Left lung (tissue), 10 donors: Measurements from ENCODE around the gene CEPT1. TPM values are rescaled to one million over a fixed set of nuclear protein-coding genes. Genes with fewer than 3 reads are reported as not detected.

ENCODE experiments used
- ATAC-seq: fragments of 200-7000 bp; cut with Tn5 transposase; one replicate; pipeline ENCODE4 v1.9.1; 2020; ENCODE audit warnings: moderate library complexity
- DNase-seq, 4 donors: peaks; one replicate each; pipeline ENCODE4 v3.0.0-alpha.2; 2013 to 2020
- H3K27ac ChIP-seq, 2 donors: fragments of 200-600 bp; sonication (generic) in 1 of 2; one replicate each; pipeline versions ENCODE4 v1.5.0 to v1.8.0; 2020 to 2021
- H3K27me3 ChIP-seq, 2 donors: fragments of 200-600 bp; sonication (generic) in 1 of 2; one replicate each; pipeline versions ENCODE4 v1.5.0 to v1.8.0; 2020 to 2021
- H3K36me3 ChIP-seq, 2 donors: fragments of 200-600 bp; sonication (generic) in 1 of 2; one replicate each; pipeline versions ENCODE4 v1.5.0 to v1.8.0; 2020 to 2021
- H3K4me1 ChIP-seq, 2 donors: fragments of 200-600 bp; one replicate each; pipeline ENCODE4 v1.8.0; 2021
- H3K4me3 ChIP-seq, 2 donors: fragments of 200-600 bp; sonication (generic) in 1 of 2; one replicate each; pipeline versions ENCODE4 v1.5.0 to v1.8.0; 2020 to 2021; ENCODE audit warnings: mild to moderate bottlenecking in 1 of 2
- H3K9me3 ChIP-seq, 2 donors: fragments of 200-600 bp; sonication (generic) in 1 of 2; one replicate each; pipeline versions ENCODE4 v1.5.0 to v1.8.0; 2020 to 2021
- CTCF ChIP-seq, 2 donors: fragments of 200-600 bp; sonication (generic) in 1 of 2; IDR thresholded peaks; one replicate each; pipeline versions ENCODE4 v1.5.0 to v1.8.0; 2021; ENCODE audit warnings: antibody characterized with exemption in 2 of 2
- intact Hi-C, 2 donors: fragments of 100-400 bp; cut with DNase I; formaldehyde crosslinking; loops; one replicate each; pipeline versions ENCODE4 v1.11.2 to v1.14.2; 2022
- polyA plus RNA-seq, 6 donors: library from polyadenylated mRNA; unstranded; fragments of 120-200 nt; gene quantifications; one replicate each; pipeline ENCODE4 v1.2.1, GENCODE V29; 2013; ENCODE audit not compliant: insufficient read length in 6 of 6
- total RNA-seq, 2 donors: library from RNA; stranded (reverse); fragmentation: NEBNext Ultra II Directional; extraction: Animal tissue kit (Norgen Biotek cat#: 25700); gene quantifications; one replicate each; pipeline ENCODE4 v1.2.1, GENCODE V29; 2021
- donor health status: DM: no; HTN: yes; CAD: no.
- donor health status: DM: no; HTN: no; CAD: no.

CEPT1 gene
- total and polyA plus RNA-seq, 8 donors: 40.4 to 66.3 (median 55.5) TPM

- no peak for TF ChIP-seq CTCF (IDR thresholded peaks at IDR 0.05)
- peak overlapping the region; percentile 66 to 75 for H3K4me3 ChIP-seq
- intact Hi-C loops: no loop called here
- no peaks in the 10 kb centered on the region for H3K27me3 ChIP-seq
- H3K36me3 ChIP-seq: peaks cover 0 to 10% of the 10 kb centered on the region in 2 donors
- ATAC-seq (no peak), DNase-seq (no peak)
- H3K4me1 ChIP-seq: peaks cover 27 to 82% of the 10 kb centered on the region in 2 donors
- H3K27ac ChIP-seq: peak overlapping the region; percentile 80 to 98
- no peaks in the 10 kb centered on the region for H3K9me3 ChIP-seq
These were observed 62.9 kb downstream of the CEPT1 start for GRCh38 chr1:111202707-111203623.

GRCh38 chr1:111203681-111204200 is 63.7 kb downstream of the CEPT1 start:
- Histone ChIP-seq H3K27me3 (no peaks in the 10 kb centered on the region), H3K27ac (peak overlapping the region; percentile 80 to 98), H3K4me1 (peaks cover 27 to 75% of the 10 kb centered on the region in 2 donors), H3K4me3 (peak overlapping the region; percentile 66 to 75), H3K36me3 (peaks cover 0 to 2% of the 10 kb centered on the region in 2 donors), H3K9me3 (no peaks in the 10 kb centered on the region)
- DNase-seq (peak in 3 of 4 donors; percentile 59 to 99 (median 91)), ATAC-seq (peak; percentile 64)
- no peak for TF ChIP-seq CTCF (IDR thresholded peaks at IDR 0.05)
- intact Hi-C loops: no loop called here

- intact Hi-C loops: no loop called here
- H3K9me3 ChIP-seq: no peaks in the 10 kb centered on the region
- DNase-seq: peak; percentile 27 to 96 (median 72)
- H3K4me1 ChIP-seq: peaks cover 27 to 70% of the 10 kb centered on the region in 2 donors
- ATAC-seq: peak; percentile 78
- peak overlapping the region; percentile 66 to 75 for H3K4me3 ChIP-seq
- no peak for TF ChIP-seq CTCF (IDR thresholded peaks at IDR 0.05)
- H3K27me3 ChIP-seq: no peaks in the 10 kb centered on the region
- H3K36me3 ChIP-seq: no peaks in the 10 kb centered on the region
- peak overlapping the region; percentile 80 to 98 for H3K27ac ChIP-seq
These were observed 64.4 kb downstream of the CEPT1 start for GRCh38 chr1:111204201-111204982.

- intact Hi-C loops: no loop called here
- H3K4me1 ChIP-seq: peaks cover 23 to 62% of the 10 kb centered on the region in 2 donors
- no peak for ATAC-seq
- no peaks in the 10 kb centered on the region for H3K27me3 ChIP-seq
- no peak for TF ChIP-seq CTCF (IDR thresholded peaks at IDR 0.05)
- peak overlapping the region; percentile 80 to 98 for H3K27ac ChIP-seq
- DNase-seq: no peak
- peak overlapping the region in 1 of 2 donors; percentile 75 for H3K4me3 ChIP-seq
- no peaks in the 10 kb centered on the region for H3K36me3 ChIP-seq
- no peaks in the 10 kb centered on the region for H3K9me3 ChIP-seq
These were observed 65.1 kb downstream of the CEPT1 start for GRCh38 chr1:111204983-111205713.
